Keratinocyte (primary cell): ENCODE measurements around the gene SLC15A4.

Experiments used
- EZH2 ChIP-seq: IDR thresholded peaks from one replicate; pipeline ENCODE4 v1.6.1; 2012; ENCODE audit warnings: inconsistent platforms, mild to moderate bottlenecking, low read length, moderate library complexity
- TF ChIP-seq, protein P1 (sequence below), 3 experiments: IDR thresholded peaks in 1 of 3; conservative IDR thresholded peaks in 1 of 3; optimal IDR thresholded peaks in 1 of 3; 2 replicates in 2 of 3; 3 replicates in 1 of 3; pipeline versions ENCODE3 to v1.5.1; 2011; ENCODE audit warnings: low read length in 3 of 3, mild to moderate bottlenecking in 3 of 3, moderate library complexity in 2 of 3, control low read depth in 1 of 3, inconsistent platforms in 1 of 3; ENCODE audit not compliant: insufficient read depth in 2 of 3; ENCODE audit errors: extremely low read depth in 1 of 3

DNA sequence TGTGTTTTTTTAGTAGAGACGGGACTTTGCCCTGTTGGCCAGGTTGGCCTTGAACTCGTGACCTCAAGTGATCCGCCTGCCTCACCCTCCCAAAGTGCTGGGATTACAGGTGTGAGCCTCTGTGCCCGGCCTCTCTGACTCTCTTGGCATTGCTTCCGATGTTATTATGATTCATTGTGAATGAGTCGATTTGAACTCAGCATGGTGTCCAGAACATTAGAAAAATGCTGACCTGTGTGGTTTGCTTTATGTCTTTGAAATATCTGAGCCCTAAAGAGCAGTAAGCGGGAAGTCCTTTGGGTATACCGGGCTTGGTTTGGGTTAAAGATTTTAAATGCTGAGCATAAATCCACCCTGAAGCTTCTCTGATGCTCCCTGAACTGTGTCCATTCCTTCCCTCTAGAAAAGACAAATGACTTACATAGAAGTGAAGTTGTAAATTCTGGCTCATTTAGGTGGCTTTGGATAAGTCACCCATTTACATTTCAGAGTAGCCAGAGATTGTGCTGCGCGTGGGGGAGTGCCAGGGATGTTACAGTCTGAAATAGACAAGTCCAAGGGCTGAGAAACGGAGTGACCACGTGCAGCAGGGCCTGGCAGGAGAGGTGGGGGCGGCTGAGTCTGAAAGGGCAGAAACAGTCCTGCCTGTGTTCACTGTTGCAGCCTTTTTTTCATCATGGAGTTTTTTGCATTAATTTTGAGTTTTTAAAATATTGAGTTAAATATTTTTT is 39.6 kb downstream of the SLC15A4 start:
- TF ChIP-seq, protein P1, sequence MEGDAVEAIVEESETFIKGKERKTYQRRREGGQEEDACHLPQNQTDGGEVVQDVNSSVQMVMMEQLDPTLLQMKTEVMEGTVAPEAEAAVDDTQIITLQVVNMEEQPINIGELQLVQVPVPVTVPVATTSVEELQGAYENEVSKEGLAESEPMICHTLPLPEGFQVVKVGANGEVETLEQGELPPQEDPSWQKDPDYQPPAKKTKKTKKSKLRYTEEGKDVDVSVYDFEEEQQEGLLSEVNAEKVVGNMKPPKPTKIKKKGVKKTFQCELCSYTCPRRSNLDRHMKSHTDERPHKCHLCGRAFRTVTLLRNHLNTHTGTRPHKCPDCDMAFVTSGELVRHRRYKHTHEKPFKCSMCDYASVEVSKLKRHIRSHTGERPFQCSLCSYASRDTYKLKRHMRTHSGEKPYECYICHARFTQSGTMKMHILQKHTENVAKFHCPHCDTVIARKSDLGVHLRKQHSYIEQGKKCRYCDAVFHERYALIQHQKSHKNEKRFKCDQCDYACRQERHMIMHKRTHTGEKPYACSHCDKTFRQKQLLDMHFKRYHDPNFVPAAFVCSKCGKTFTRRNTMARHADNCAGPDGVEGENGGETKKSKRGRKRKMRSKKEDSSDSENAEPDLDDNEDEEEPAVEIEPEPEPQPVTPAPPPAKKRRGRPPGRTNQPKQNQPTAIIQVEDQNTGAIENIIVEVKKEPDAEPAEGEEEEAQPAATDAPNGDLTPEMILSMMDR (optimal IDR thresholded peaks at IDR 0.05 in 1 of 3, IDR thresholded peaks at IDR 0.05 in 1 of 3, conservative IDR thresholded peaks at IDR 0.05 in 1 of 3; ENCODE audit: extremely low read depth in 1 of 3, insufficient read depth in 2 of 3, low read length in 3 of 3): no peak
- no peak for TF ChIP-seq EZH2
